HepG2 (cell line): ENCODE results near the gene SNN. TPM values are rescaled to one million over a fixed set of nuclear protein-coding genes. Genes with fewer than 3 reads are reported as not detected.

Experiments
- FOSL2 ChIP-seq: sonication (generic); formaldehyde crosslinking; IDR thresholded peaks from 2 replicates; pipeline ENCODE4 v1.4.0; 2020; ENCODE audit warnings: missing genetic modification reagents
- PITX1 ChIP-seq: sonication (generic); formaldehyde crosslinking; IDR thresholded peaks from 2 replicates; pipeline ENCODE4 v1.5.1; 2020; ENCODE audit warnings: mild to moderate bottlenecking, missing genetic modification reagents
- ZNF431 ChIP-seq: sonication (generic); formaldehyde crosslinking; IDR thresholded peaks from 2 replicates; pipeline ENCODE4 v1.9.0; 2022; ENCODE audit warnings: missing genetic modification reagents, low read depth, mild to moderate bottlenecking, borderline replicate concordance
- ZNF589 ChIP-seq: sonication (generic); formaldehyde crosslinking; conservative IDR thresholded peaks from 2 replicates; pipeline ENCODE4 v1.8.0; 2022; ENCODE audit warnings: mild to moderate bottlenecking, moderate library complexity, missing genetic modification reagents
- ZNF772 ChIP-seq: sonication (generic); formaldehyde crosslinking; IDR thresholded peaks from 2 replicates; pipeline ENCODE4 v1.5.0; 2020; ENCODE audit warnings: mild to moderate bottlenecking, missing genetic modification reagents
- ZSCAN21 ChIP-seq: sonication (generic); formaldehyde crosslinking; IDR thresholded peaks from 2 replicates; pipeline ENCODE4 v1.8.0; 2022; ENCODE audit warnings: mild to moderate bottlenecking, missing genetic modification reagents, moderate library complexity, borderline replicate concordance
- polyA plus RNA-seq, 8 experiments: library from polyadenylated mRNA; depleted of rRNA in 3 of 8; stranded (reverse) in 7 of 8; unstranded in 1 of 8; fragments of >200 nt; fragmentation: Illumina TruSeq in 4 of 8; extraction: Trizol in 4 of 8; gene quantifications; 2 replicates each; pipeline versions ENCODE4 v1.2.1 to v1.2.3, GENCODE V29; 2011 to 2016; ENCODE audit warnings: low read depth in 4 of 8, missing spikeins in 1 of 8, mixed read lengths in 1 of 8; ENCODE audit not compliant: insufficient read depth in 1 of 8
- total RNA-seq, 5 experiments: library from RNA; depleted of rRNA; stranded (reverse); fragments of >200 nt; fragmentation: Illumina TruSeq; extraction: Trizol; gene quantifications; 2 replicates each; pipeline ENCODE4 v1.2.3, GENCODE V29; 2016; ENCODE audit warnings: low read depth in 1 of 5
- TF ChIP-seq, protein P1 (sequence below): sonication (generic); formaldehyde crosslinking; IDR thresholded peaks from 2 replicates; pipeline ENCODE4 v1.4.0; 2020; ENCODE audit warnings: missing genetic modification reagents
- TF ChIP-seq, protein P2 (sequence below): sonication (generic); formaldehyde crosslinking; IDR thresholded peaks from 2 replicates; pipeline ENCODE4 v1.5.0; 2020; ENCODE audit warnings: missing genetic modification reagents, mild to moderate bottlenecking, borderline replicate concordance

SNN gene
- total and polyA plus RNA-seq, 2 of the 13 experiments (the other 11 are each of a cell fraction or from before 2014, with no cell fraction given) = 5.2 to 8.4 TPM

DNA sequence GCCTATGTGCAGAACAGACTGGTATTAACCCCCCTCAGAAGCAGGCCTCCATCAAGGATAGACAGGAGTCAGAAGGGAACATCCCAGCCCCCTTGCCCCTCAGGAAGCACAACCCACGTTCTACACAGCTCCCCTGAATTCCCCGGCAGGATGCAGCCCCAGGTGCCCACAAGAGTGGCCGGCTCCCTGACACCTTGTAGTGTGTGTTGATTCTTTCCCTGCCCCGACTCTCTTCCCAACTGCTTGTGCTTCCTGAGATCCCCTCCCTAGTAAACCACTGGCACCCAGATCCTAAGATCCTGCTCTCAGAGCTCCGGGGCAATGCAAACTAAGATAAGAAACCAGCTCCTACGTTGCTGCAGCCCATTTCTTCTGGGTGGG is 46.7 kb upstream of the SNN start (continued):
- TF ChIP-seq, protein P1, sequence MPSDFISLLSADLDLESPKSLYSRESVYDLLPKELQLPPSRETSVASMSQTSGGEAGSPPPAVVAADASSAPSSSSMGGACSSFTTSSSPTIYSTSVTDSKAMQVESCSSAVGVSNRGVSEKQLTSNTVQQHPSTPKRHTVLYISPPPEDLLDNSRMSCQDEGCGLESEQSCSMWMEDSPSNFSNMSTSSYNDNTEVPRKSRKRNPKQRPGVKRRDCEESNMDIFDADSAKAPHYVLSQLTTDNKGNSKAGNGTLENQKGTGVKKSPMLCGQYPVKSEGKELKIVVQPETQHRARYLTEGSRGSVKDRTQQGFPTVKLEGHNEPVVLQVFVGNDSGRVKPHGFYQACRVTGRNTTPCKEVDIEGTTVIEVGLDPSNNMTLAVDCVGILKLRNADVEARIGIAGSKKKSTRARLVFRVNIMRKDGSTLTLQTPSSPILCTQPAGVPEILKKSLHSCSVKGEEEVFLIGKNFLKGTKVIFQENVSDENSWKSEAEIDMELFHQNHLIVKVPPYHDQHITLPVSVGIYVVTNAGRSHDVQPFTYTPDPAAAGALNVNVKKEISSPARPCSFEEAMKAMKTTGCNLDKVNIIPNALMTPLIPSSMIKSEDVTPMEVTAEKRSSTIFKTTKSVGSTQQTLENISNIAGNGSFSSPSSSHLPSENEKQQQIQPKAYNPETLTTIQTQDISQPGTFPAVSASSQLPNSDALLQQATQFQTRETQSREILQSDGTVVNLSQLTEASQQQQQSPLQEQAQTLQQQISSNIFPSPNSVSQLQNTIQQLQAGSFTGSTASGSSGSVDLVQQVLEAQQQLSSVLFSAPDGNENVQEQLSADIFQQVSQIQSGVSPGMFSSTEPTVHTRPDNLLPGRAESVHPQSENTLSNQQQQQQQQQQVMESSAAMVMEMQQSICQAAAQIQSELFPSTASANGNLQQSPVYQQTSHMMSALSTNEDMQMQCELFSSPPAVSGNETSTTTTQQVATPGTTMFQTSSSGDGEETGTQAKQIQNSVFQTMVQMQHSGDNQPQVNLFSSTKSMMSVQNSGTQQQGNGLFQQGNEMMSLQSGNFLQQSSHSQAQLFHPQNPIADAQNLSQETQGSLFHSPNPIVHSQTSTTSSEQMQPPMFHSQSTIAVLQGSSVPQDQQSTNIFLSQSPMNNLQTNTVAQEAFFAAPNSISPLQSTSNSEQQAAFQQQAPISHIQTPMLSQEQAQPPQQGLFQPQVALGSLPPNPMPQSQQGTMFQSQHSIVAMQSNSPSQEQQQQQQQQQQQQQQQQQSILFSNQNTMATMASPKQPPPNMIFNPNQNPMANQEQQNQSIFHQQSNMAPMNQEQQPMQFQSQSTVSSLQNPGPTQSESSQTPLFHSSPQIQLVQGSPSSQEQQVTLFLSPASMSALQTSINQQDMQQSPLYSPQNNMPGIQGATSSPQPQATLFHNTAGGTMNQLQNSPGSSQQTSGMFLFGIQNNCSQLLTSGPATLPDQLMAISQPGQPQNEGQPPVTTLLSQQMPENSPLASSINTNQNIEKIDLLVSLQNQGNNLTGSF (CRISPR knock-in tag) = peak; percentile 73; the same call in 1 of the 2 replicates
- TF ChIP-seq ZSCAN21 (CRISPR knock-in tag) (0 out of 2 replicates have a peak, but pooled peaks have one; percentile 17), ZNF589 (CRISPR knock-in tag) (no peak), PITX1 (CRISPR knock-in tag) (0 out of 2 replicates have a peak, but pooled peaks have one; percentile 7), ZNF772 (CRISPR knock-in tag) (no peak), FOSL2 (CRISPR knock-in tag) (no peak), ZNF431 (no peak)
- TF ChIP-seq, protein P2, sequence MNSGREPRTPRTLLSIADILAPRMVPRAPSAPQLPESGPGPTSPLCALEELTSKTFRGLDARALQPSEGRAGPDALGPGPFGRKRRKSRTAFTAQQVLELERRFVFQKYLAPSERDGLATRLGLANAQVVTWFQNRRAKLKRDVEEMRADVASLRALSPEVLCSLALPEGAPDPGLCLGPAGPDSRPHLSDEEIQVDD (CRISPR knock-in tag) = no peak
